ENCODE results near the gene KCNJ12. TPM values are rescaled to one million over a fixed set of nuclear protein-coding genes. Genes with fewer than 3 reads are reported as not detected.

Gene KCNJ12
- total and polyA plus RNA-seq, 2 of the 4 experiments (the other 2 are of a cell fraction), result under 0.01 to 0.10 TPM

DNA sequence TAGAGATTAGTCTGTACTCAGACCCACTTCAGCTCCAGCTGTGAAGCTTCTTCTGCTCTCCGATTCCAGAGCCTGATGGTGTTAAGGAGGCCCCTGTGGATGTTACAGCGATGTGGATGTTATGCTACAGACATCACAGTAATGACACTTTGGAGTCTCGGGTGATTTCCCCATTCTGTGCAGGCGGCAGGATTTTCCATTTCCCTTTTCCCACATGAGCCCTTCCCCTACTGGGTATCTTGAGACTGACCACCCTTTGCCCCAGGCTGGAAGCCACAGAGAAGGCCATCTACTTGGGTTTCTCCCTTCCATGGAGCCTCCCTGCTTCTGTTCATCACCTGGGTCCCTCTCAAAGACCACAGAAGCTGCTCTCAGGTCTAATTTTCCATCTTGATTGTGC, 78.3 kb downstream of the KCNJ12 start:
- Histone ChIP-seq H3K23ac (ENCODE audit: low read depth, low read length) (no peak overlapping the region), H3K14ac (replicated peaks; ENCODE audit: low read depth, low read length) (no peak overlapping the region), H4K20me1 (ENCODE audit: insufficient read depth, low read length) (0 out of 2 replicates have a peak, but pooled peaks cover 5% of the 10 kb centered on the region), H3K18ac (ENCODE audit: low read depth, low read length) (no peak overlapping the region), H4K8ac (ENCODE audit: low read depth in 2 of 2, low read length in 2 of 2) (no peak overlapping the region), H3K9me1 (ENCODE audit: insufficient read depth, low read length) (0 out of 2 replicates have a peak, but pooled peaks cover 3% of the 10 kb centered on the region), H2AK9ac (replicated peaks; ENCODE audit: low read depth, low read length, poor library complexity) (no peak overlapping the region), H3K4me2 (ENCODE audit: low read depth, low read length) (no peak overlapping the region), H3K27ac (ENCODE audit: insufficient read depth, low read length) (no peak overlapping the region), H3K4me1 (ENCODE audit: control insufficient read depth, insufficient read depth, low read length) (peaks cover 4% of the 10 kb centered on the region; the same call in 1 of the 2 replicates), H3K4me3 (ENCODE audit: insufficient read depth, low read depth, low read length) (no peak overlapping the region), H2AFZ (replicated peaks; ENCODE audit: low read length, poor library complexity) (no peak overlapping the region), H3K79me1 (ENCODE audit: low read depth in 1 of 2, low read length in 2 of 2) (no peaks in the 10 kb centered on the region), H3K56ac (ENCODE audit: extremely low read depth, insufficient read depth, low read length) (no peak overlapping the region), H4K5ac (ENCODE audit: low read depth, low read length) (no peak overlapping the region), H3K27me3 (ENCODE audit: control insufficient read depth, insufficient read depth, low read length) (peaks cover 28% of the 10 kb centered on the region), H2BK120ac (ENCODE audit: low read depth, low read length) (no peak overlapping the region), H3K4ac (ENCODE audit: low read depth, low read length) (no peak overlapping the region), H3K36me3 (ENCODE audit: control insufficient read depth, insufficient read depth, low read length) (no peaks in the 10 kb centered on the region), H4K91ac (ENCODE audit: insufficient read depth, low read depth, low read length) (no peak overlapping the region), H3K9me3 (ENCODE audit: control insufficient read depth, insufficient read depth, low read length) (no peaks in the 10 kb centered on the region), H2BK20ac (ENCODE audit: low read depth, low read length) (no peak overlapping the region), H2BK15ac (ENCODE audit: low read depth, low read length) (no peak overlapping the region), H3K9ac (ENCODE audit: low read depth, low read length) (no peak overlapping the region), H2BK5ac (ENCODE audit: low read depth, low read length, poor library complexity, severe bottlenecking) (no peak overlapping the region), H2AK5ac (ENCODE audit: low read depth, low read length) (no peak overlapping the region)
- CTCF ChIA-PET, result no interaction called here
- POLR2A ChIA-PET (ENCODE audit: unreplicated experiment), result no interaction called here
- ATAC-seq (ENCODE audit: low read depth) (no peak), DNase-seq (no peak)
- no TSS peak for BruUV-seq (replicated peaks)
- in situ Hi-C loops (cut with MboI; ENCODE audit: low sequenced_read_pairs), result no loop called here
- TF ChIP-seq FOS (IDR thresholded peaks at IDR 0.05; ENCODE audit: low read depth, low read length), result no peak
- no peak for TF ChIP-seq CEBPB (IDR thresholded peaks at IDR 0.05; ENCODE audit: low read depth, low read length)
- TF ChIP-seq MAZ (IDR thresholded peaks at IDR 0.05; ENCODE audit: borderline replicate concordance, low read depth, low read length), result no peak
- no peak for TF ChIP-seq SMC3 (IDR thresholded peaks at IDR 0.05; ENCODE audit: low read depth, low read length)
- TF ChIP-seq POLR2A (IDR thresholded peaks at IDR 0.05; ENCODE audit: low read depth, low read length), result no peak
- no peak for TF ChIP-seq RCOR1 (IDR thresholded peaks at IDR 0.05; ENCODE audit: insufficient replicate concordance, low read length)
- TF ChIP-seq, protein P1, sequence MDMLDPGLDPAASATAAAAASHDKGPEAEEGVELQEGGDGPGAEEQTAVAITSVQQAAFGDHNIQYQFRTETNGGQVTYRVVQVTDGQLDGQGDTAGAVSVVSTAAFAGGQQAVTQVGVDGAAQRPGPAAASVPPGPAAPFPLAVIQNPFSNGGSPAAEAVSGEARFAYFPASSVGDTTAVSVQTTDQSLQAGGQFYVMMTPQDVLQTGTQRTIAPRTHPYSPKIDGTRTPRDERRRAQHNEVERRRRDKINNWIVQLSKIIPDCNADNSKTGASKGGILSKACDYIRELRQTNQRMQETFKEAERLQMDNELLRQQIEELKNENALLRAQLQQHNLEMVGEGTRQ (IDR thresholded peaks at IDR 0.05; ENCODE audit: low read depth, low read length), result no peak
- TF ChIP-seq CHD1 (IDR thresholded peaks at IDR 0.05; ENCODE audit: low read depth, low read length), result no peak
- TF ChIP-seq NFE2L2 (IDR thresholded peaks at IDR 0.05; ENCODE audit: low read depth, low read length), result no peak
- no peak for TF ChIP-seq RFX5 (IDR thresholded peaks at IDR 0.05; ENCODE audit: low read depth, low read length)
- no peak for TF ChIP-seq MXI1 (IDR thresholded peaks at IDR 0.05; ENCODE audit: borderline replicate concordance, low read depth, low read length)
- TF ChIP-seq MAFK (IDR thresholded peaks at IDR 0.05; ENCODE audit: low read depth, low read length), result no peak
- no peak for TF ChIP-seq RAD21 (IDR thresholded peaks at IDR 0.05; ENCODE audit: low read length)
- no peak for TF ChIP-seq BHLHE40 (IDR thresholded peaks at IDR 0.05; ENCODE audit: low read depth, low read length)
- TF ChIP-seq, protein P2, sequence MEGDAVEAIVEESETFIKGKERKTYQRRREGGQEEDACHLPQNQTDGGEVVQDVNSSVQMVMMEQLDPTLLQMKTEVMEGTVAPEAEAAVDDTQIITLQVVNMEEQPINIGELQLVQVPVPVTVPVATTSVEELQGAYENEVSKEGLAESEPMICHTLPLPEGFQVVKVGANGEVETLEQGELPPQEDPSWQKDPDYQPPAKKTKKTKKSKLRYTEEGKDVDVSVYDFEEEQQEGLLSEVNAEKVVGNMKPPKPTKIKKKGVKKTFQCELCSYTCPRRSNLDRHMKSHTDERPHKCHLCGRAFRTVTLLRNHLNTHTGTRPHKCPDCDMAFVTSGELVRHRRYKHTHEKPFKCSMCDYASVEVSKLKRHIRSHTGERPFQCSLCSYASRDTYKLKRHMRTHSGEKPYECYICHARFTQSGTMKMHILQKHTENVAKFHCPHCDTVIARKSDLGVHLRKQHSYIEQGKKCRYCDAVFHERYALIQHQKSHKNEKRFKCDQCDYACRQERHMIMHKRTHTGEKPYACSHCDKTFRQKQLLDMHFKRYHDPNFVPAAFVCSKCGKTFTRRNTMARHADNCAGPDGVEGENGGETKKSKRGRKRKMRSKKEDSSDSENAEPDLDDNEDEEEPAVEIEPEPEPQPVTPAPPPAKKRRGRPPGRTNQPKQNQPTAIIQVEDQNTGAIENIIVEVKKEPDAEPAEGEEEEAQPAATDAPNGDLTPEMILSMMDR (conservative IDR thresholded peaks at IDR 0.05; ENCODE audit: low read depth, low read length), result no peak
- intact Hi-C loops (cut with micrococcal nuclease), result loop anchor here (5.0 kb wide), 1 partner anchor 327 kb away; the partner anchor contains the start of gene DHRS7B
- WGBS, 2 experiments (ENCODE audit: extremely low coverage in 2 of 2, insufficient read length in 1 of 2), result no CpG with 5 or more reads among the region's 4 CpGs
- dilution Hi-C loops (cut with HindIII; ENCODE audit: low sequenced_read_pairs, unreplicated experiment), result no loop called here
